Measurements from ENCODE around the gene FGF4.

FGF4 gene

GRCh38 chr11:69727266-69727665 is 47.9 kb downstream of the FGF4 start:
- Histone ChIP-seq H3K27me3 (peaks cover 82% of the 10 kb centered on the region), H3K4me1 (ENCODE audit: control insufficient read depth in 1 of 2, insufficient read depth in 1 of 2, low read depth in 1 of 2, low read length in 1 of 2) (no peaks in the 10 kb centered on the region), H3K27ac (no peak overlapping the region), H3K4me3 (ENCODE audit: low read depth in 1 of 2, low read length in 1 of 2) (no peak overlapping the region), H3K36me3 (no peaks in the 10 kb centered on the region), H3K9me3 (no peaks in the 10 kb centered on the region)
- TF ChIP-seq CTCF (IDR thresholded peaks at IDR 0.05), result no peak

- no peak overlapping the region for H3K4me3 ChIP-seq (ENCODE audit: low read depth in 1 of 2, low read length in 1 of 2)
- no peak overlapping the region for H3K27ac ChIP-seq
- no peak for TF ChIP-seq CTCF (IDR thresholded peaks at IDR 0.05)
- peaks cover 84% of the 10 kb centered on the region for H3K27me3 ChIP-seq
- H3K36me3 ChIP-seq, result no peaks in the 10 kb centered on the region
- no peaks in the 10 kb centered on the region for H3K9me3 ChIP-seq
- H3K4me1 ChIP-seq (ENCODE audit: control insufficient read depth in 1 of 2, insufficient read depth in 1 of 2, low read depth in 1 of 2, low read length in 1 of 2), result no peaks in the 10 kb centered on the region
Measured at GRCh38 chr11:69726481-69726880, 48.7 kb downstream of the FGF4 start.

- Histone ChIP-seq H3K4me1 (ENCODE audit: control insufficient read depth in 1 of 2, insufficient read depth in 1 of 2, low read depth in 1 of 2, low read length in 1 of 2) (no peaks in the 10 kb centered on the region), H3K36me3 (no peaks in the 10 kb centered on the region), H3K27me3 (peaks cover 88% of the 10 kb centered on the region), H3K9me3 (no peaks in the 10 kb centered on the region), H3K4me3 (ENCODE audit: low read depth in 1 of 2, low read length in 1 of 2) (no peak overlapping the region), H3K27ac (no peak overlapping the region)
- no peak for TF ChIP-seq CTCF (IDR thresholded peaks at IDR 0.05)
Measured at GRCh38 chr11:69726019-69726418, 49.1 kb downstream of the FGF4 start.

- H3K4me1 ChIP-seq (ENCODE audit: control insufficient read depth in 1 of 2, insufficient read depth in 1 of 2, low read depth in 1 of 2, low read length in 1 of 2), result no peaks in the 10 kb centered on the region
- TF ChIP-seq CTCF (IDR thresholded peaks at IDR 0.05), result no peak
- no peaks in the 10 kb centered on the region for H3K36me3 ChIP-seq
- no peak overlapping the region for H3K4me3 ChIP-seq (ENCODE audit: low read depth in 1 of 2, low read length in 1 of 2)
- no peaks in the 10 kb centered on the region for H3K9me3 ChIP-seq
- H3K27ac ChIP-seq, result no peak overlapping the region
- H3K27me3 ChIP-seq, result peaks cover 99% of the 10 kb centered on the region
Measured at GRCh38 chr11:69721745-69722144, 53.4 kb downstream of the FGF4 start.

GRCh38 chr11:69721106-69721505 is 54.0 kb downstream of the FGF4 start:
- no peak overlapping the region for H3K4me3 ChIP-seq (ENCODE audit: low read depth in 1 of 2, low read length in 1 of 2)
- no peak overlapping the region for H3K27ac ChIP-seq
- no peaks in the 10 kb centered on the region for H3K9me3 ChIP-seq
- peaks cover 99% of the 10 kb centered on the region for H3K27me3 ChIP-seq
- no peak for TF ChIP-seq CTCF (IDR thresholded peaks at IDR 0.05)
- no peaks in the 10 kb centered on the region for H3K36me3 ChIP-seq
- no peaks in the 10 kb centered on the region for H3K4me1 ChIP-seq (ENCODE audit: control insufficient read depth in 1 of 2, insufficient read depth in 1 of 2, low read depth in 1 of 2, low read length in 1 of 2)
